ENCODE measurements around the gene UBR4.
"Not testable (repeated sequence)": the region's sequence is repeated elsewhere in the genome, so short reads cannot be mapped to it uniquely, and the experiment has no call there.

The UBR4 gene

GRCh38 chr1:19191811-19192210 lies 18.3 kb downstream of the UBR4 start:
- H3K4me3 ChIP-seq (ENCODE audit: low read depth, low read length): no peak overlapping the region

GRCh38 chr1:19190468-19190867 lies 19.6 kb downstream of the UBR4 start:
- H3K4me3 ChIP-seq (ENCODE audit: low read depth, low read length): no peak overlapping the region

GRCh38 chr1:19189270-19189669 lies 20.8 kb downstream of the UBR4 start:
- H3K4me3 ChIP-seq (ENCODE audit: low read depth, low read length): no peak overlapping the region

GRCh38 chr1:19187852-19188251 lies 22.2 kb downstream of the UBR4 start:
- H3K4me3 ChIP-seq (ENCODE audit: low read depth, low read length): no peak overlapping the region

- no peak overlapping the region for H3K4me3 ChIP-seq (ENCODE audit: low read depth, low read length)
Measured at GRCh38 chr1:19186001-19186400, 24.1 kb downstream of the UBR4 start.

GRCh38 chr1:19182223-19182622 lies 27.8 kb downstream of the UBR4 start:
- no peak overlapping the region for H3K4me3 ChIP-seq (ENCODE audit: low read depth, low read length)

GRCh38 chr1:19180265-19180657 lies 29.8 kb downstream of the UBR4 start:
- not testable (repeated sequence) for H3K4me3 ChIP-seq (ENCODE audit: low read depth, low read length)

GRCh38 chr1:19179597-19180264 lies 30.3 kb downstream of the UBR4 start:
- H3K4me3 ChIP-seq (ENCODE audit: low read depth, low read length): no peak overlapping the region

GRCh38 chr1:19178734-19179398 lies 31.2 kb downstream of the UBR4 start:
- H3K4me3 ChIP-seq (ENCODE audit: low read depth, low read length): no peak overlapping the region

GRCh38 chr1:19177811-19178210 lies 32.3 kb downstream of the UBR4 start:
- no peak overlapping the region for H3K4me3 ChIP-seq (ENCODE audit: low read depth, low read length)

GRCh38 chr1:19169642-19170041 lies 40.4 kb downstream of the UBR4 start:
- no peak overlapping the region for H3K4me3 ChIP-seq (ENCODE audit: low read depth, low read length)

- H3K4me3 ChIP-seq (ENCODE audit: low read depth, low read length): no peak overlapping the region
Measured at GRCh38 chr1:19167140-19167539, 42.9 kb downstream of the UBR4 start.

- no peak overlapping the region for H3K4me3 ChIP-seq (ENCODE audit: low read depth, low read length)
Measured at GRCh38 chr1:19166066-19166465, 44.0 kb downstream of the UBR4 start.

- no peak overlapping the region for H3K4me3 ChIP-seq (ENCODE audit: low read depth, low read length)
Measured at GRCh38 chr1:19165501-19165900, 44.6 kb downstream of the UBR4 start.

GRCh38 chr1:19164274-19165015 lies 45.6 kb downstream of the UBR4 start:
- no peak overlapping the region for H3K4me3 ChIP-seq (ENCODE audit: low read depth, low read length)

GRCh38 chr1:19163261-19163660 lies 46.8 kb downstream of the UBR4 start:
- H3K4me3 ChIP-seq (ENCODE audit: low read depth, low read length): no peak overlapping the region

- no peak overlapping the region for H3K4me3 ChIP-seq (ENCODE audit: low read depth, low read length)
Measured at GRCh38 chr1:19160831-19161230, 49.2 kb downstream of the UBR4 start.

- H3K4me3 ChIP-seq (ENCODE audit: low read depth, low read length): no peak overlapping the region
Measured at GRCh38 chr1:19157653-19158052, 52.4 kb downstream of the UBR4 start.

GRCh38 chr1:19156676-19157075 lies 53.4 kb downstream of the UBR4 start:
- no peak overlapping the region for H3K4me3 ChIP-seq (ENCODE audit: low read depth, low read length)

GRCh38 chr1:19154876-19155275 lies 55.2 kb downstream of the UBR4 start:
- no peak overlapping the region for H3K4me3 ChIP-seq (ENCODE audit: low read depth, low read length)

GRCh38 chr1:19153169-19153568 lies 56.9 kb downstream of the UBR4 start:
- H3K4me3 ChIP-seq (ENCODE audit: low read depth, low read length): no peak overlapping the region

GRCh38 chr1:19151537-19151936 lies 58.5 kb downstream of the UBR4 start:
- no peak overlapping the region for H3K4me3 ChIP-seq (ENCODE audit: low read depth, low read length)
